K562 (cell line): ENCODE measurements around the gene CRIM1. TPM values are rescaled to one million over a fixed set of nuclear protein-coding genes. Genes with fewer than 3 reads are reported as not detected.
"Not testable (repeated sequence)": the region's sequence is repeated elsewhere in the genome, so short reads cannot be mapped to it uniquely, and the experiment has no call there.

ENCODE experiments used
- ATAC-seq: fragments of 200-7000 bp; cut with Tn5 transposase; 3 replicates; pipeline ENCODE4 v1.9.1; 2020; ENCODE audit warnings: moderate library complexity
- BruUV-seq: library from RNA; stranded (reverse); fragments of 400-500 nt; replicated peaks from 2 replicates; lab custom pipeline; 2021; lab: Mats Ljungman, UMichigan
- CTCF ChIA-PET: fragments of 300-600 bp; formaldehyde crosslinking; extraction: SDS; loops from one replicate; lab custom pipeline; 2021; ENCODE audit warnings: low intra/inter-chr PET ratio; lab: Yijun Ruan, JAX
- POLR2A ChIA-PET: fragments of 300-600, 350-650 bp; sonication (Branson Sonifier 250); formaldehyde crosslinking; extraction: SDS; loops from one replicate; lab custom pipeline; 2021; ENCODE audit warnings: antibody characterized with exemption, inconsistent platforms; lab: Yijun Ruan, JAX
- DNase-seq, 4 experiments: peaks; one replicate each; pipeline versions ENCODE4 v3.0.0 to v3.0.0-alpha.2; 2011 to 2018; ENCODE audit warnings: low spot score in 3 of 4, mixed read lengths in 3 of 4; ENCODE audit errors: extremely low read depth in 1 of 4
- FAIRE-seq: peaks from 2 replicates; lab custom pipeline; 2011; peaks lifted over from hg19 to GRCh38; lab: Jason Lieb, UNC
- H2AFZ ChIP-seq: 2 replicates; pipeline ENCODE4 v1.6.0; 2011; ENCODE audit warnings: low read depth, low read length, control low read depth, inconsistent platforms
- H3K27ac ChIP-seq: fragments of 200-600 bp; 3 replicates; pipeline ENCODE4 v1.8.0; 2011; ENCODE audit warnings: low read depth, mild to moderate bottlenecking, control low read depth, inconsistent platforms, low read length, moderate library complexity, mixed read lengths; ENCODE audit errors: extremely low read depth
- H3K27me3 ChIP-seq, 2 experiments: fragments of 300-600 bp in 1 of 2; 2 replicates in 1 of 2; 3 replicates in 1 of 2; pipeline versions ENCODE4 v1.6.0 to v1.8.0; 2011; ENCODE audit warnings: inconsistent platforms in 2 of 2, low read length in 2 of 2, mild to moderate bottlenecking in 1 of 2, mixed read lengths in 1 of 2, moderate library complexity in 1 of 2; ENCODE audit not compliant: control insufficient read depth in 2 of 2, insufficient read depth in 2 of 2
- H3K36me3 ChIP-seq: fragments of 300-600 bp; 3 replicates; pipeline ENCODE4 v1.8.0; 2011; ENCODE audit warnings: mild to moderate bottlenecking, low read length, inconsistent platforms; ENCODE audit not compliant: control insufficient read depth, insufficient read depth
- H3K4me1 ChIP-seq, 2 experiments: fragments of 200-600 bp in 1 of 2; replicated peaks in 1 of 2; 2 replicates in 1 of 2; 3 replicates in 1 of 2; pipeline versions ENCODE4 v1.5.1 to v1.8.0; 2011; ENCODE audit warnings: inconsistent platforms in 2 of 2, low read length in 2 of 2, mild to moderate bottlenecking in 1 of 2, mixed read lengths in 1 of 2, moderate library complexity in 1 of 2; ENCODE audit not compliant: control insufficient read depth in 2 of 2, insufficient read depth in 2 of 2
- H3K4me2 ChIP-seq: 2 replicates; pipeline ENCODE4 v1.6.1; 2011; ENCODE audit warnings: low read length, control low read depth, inconsistent platforms, mixed read lengths; ENCODE audit not compliant: insufficient read depth
- H3K4me3 ChIP-seq: fragments of 200-600 bp; sonication (generic), shearing (Covaris generic); 2 replicates; pipeline ENCODE4 v1.5.1; 2016; ENCODE audit warnings: control low read depth, inconsistent platforms
- H3K79me2 ChIP-seq: fragments of 200-600 bp; 3 replicates; pipeline ENCODE4 v1.8.0; 2011; ENCODE audit warnings: low read length, inconsistent platforms; ENCODE audit not compliant: control insufficient read depth, insufficient read depth
- H3K9ac ChIP-seq, 2 experiments: 2 replicates each; pipeline versions ENCODE4 v1.6.0 to v1.6.1; 2011; ENCODE audit warnings: low read depth in 2 of 2, low read length in 2 of 2, control low read depth in 1 of 2, inconsistent platforms in 1 of 2, mild to moderate bottlenecking in 1 of 2, mixed read lengths in 1 of 2; ENCODE audit not compliant: insufficient read depth in 1 of 2
- H3K9me1 ChIP-seq: one replicate; pipeline ENCODE4 v1.6.0; 2011; ENCODE audit warnings: inconsistent platforms, mild to moderate bottlenecking, low read length, moderate library complexity; ENCODE audit not compliant: control insufficient read depth, insufficient read depth
- H3K9me3 ChIP-seq: replicated peaks from 2 replicates; pipeline ENCODE4 v1.5.1; 2011; ENCODE audit warnings: low read depth, low read length, inconsistent platforms; ENCODE audit not compliant: control insufficient read depth, insufficient read depth
- H4K20me1 ChIP-seq: replicated peaks from 2 replicates; pipeline ENCODE4 v1.6.1; 2011; ENCODE audit warnings: low read length, inconsistent platforms, mixed read lengths; ENCODE audit not compliant: control insufficient read depth, insufficient read depth
- BDP1 ChIP-seq: IDR thresholded peaks from 3 replicates; pipeline ENCODE4 v1.6.1; 2011; ENCODE audit not compliant: insufficient read length, insufficient read depth
- GATAD2B ChIP-seq: fragments of 450-650 bp; IDR thresholded peaks from 2 replicates; pipeline ENCODE4 v1.6.1; 2017; ENCODE audit warnings: mild to moderate bottlenecking, borderline replicate concordance
- HMGN3 ChIP-seq: IDR thresholded peaks from 2 replicates; pipeline ENCODE4 v1.6.1; 2011; ENCODE audit warnings: borderline replicate concordance, low read depth, mild to moderate bottlenecking, mixed read lengths, low read length; ENCODE audit not compliant: insufficient read length; ENCODE audit errors: extremely low read depth
- MECOM ChIP-seq: fragments of 250-450 bp; sonication (Bioruptor Pico); IDR thresholded peaks from 2 replicates; pipeline ENCODE4 v1.8.0; 2022; ENCODE audit warnings: inconsistent platforms
- NFE2L1 ChIP-seq: fragments of 450-650 bp; IDR thresholded peaks from 2 replicates; pipeline ENCODE4 v1.6.1; 2016; ENCODE audit warnings: missing genetic modification characterization, low read depth, mild to moderate bottlenecking, missing compliant biosample characterization, moderate library complexity, borderline replicate concordance
- NR2F6 ChIP-seq: fragments of 450-650 bp; formaldehyde crosslinking; IDR thresholded peaks from 2 replicates; pipeline ENCODE4 v1.4.0; 2020; ENCODE audit warnings: mild to moderate bottlenecking
- PRMT5 ChIP-seq: sonication (generic); formaldehyde crosslinking; IDR thresholded peaks from 2 replicates; pipeline ENCODE4 v1.5.0; 2020; ENCODE audit warnings: missing genetic modification reagents
- RAD21 ChIP-seq, 2 experiments: fragments of 250-450 bp in 1 of 2; fragments of 450-650 bp in 1 of 2; sonication (Bioruptor Pico) in 1 of 2; formaldehyde crosslinking in 1 of 2; IDR thresholded peaks in 1 of 2; conservative IDR thresholded peaks in 1 of 2; 2 replicates each; pipeline versions ENCODE4 v1.4.0 to v1.8.0; 2020 to 2022; ENCODE audit warnings: mild to moderate bottlenecking in 2 of 2, moderate library complexity in 1 of 2
- RB1 ChIP-seq: fragments of 450-650 bp; IDR thresholded peaks from 2 replicates; pipeline ENCODE4 v1.6.1; 2017; ENCODE audit warnings: low read depth, mild to moderate bottlenecking
- TGIF2 ChIP-seq: sonication (generic); formaldehyde crosslinking; IDR thresholded peaks from 2 replicates; pipeline ENCODE4 v1.8.1; 2022; ENCODE audit warnings: mild to moderate bottlenecking, missing genetic modification reagents, moderate library complexity
- XRCC4 ChIP-seq: IDR thresholded peaks from one replicate; pipeline ENCODE4 v1.6.1; 2011; ENCODE audit not compliant: insufficient read depth, insufficient read length; ENCODE audit errors: extremely low read depth
- ZNF174 ChIP-seq: fragments of 250-450 bp; sonication (Bioruptor Pico); IDR thresholded peaks from 2 replicates; pipeline ENCODE4 v1.4.0; 2020; ENCODE audit warnings: mild to moderate bottlenecking
- ZNF232 ChIP-seq: sonication (generic); formaldehyde crosslinking; IDR thresholded peaks from 2 replicates; pipeline ENCODE4 v1.8.0; 2022; ENCODE audit warnings: mild to moderate bottlenecking, missing genetic modification reagents
- ZNF263 ChIP-seq: sonication (generic); formaldehyde crosslinking; IDR thresholded peaks from 2 replicates; pipeline ENCODE4 v1.8.0; 2022; ENCODE audit warnings: mild to moderate bottlenecking, missing genetic modification reagents, borderline replicate concordance
- WGBS: fragments of 100-300 bp; shearing (Covaris generic); methylation state at CpG from one replicate; pipeline ENCODE4 v1.1.6; 2016; ENCODE audit warnings: low coverage, mixed read lengths; ENCODE audit not compliant: insufficient coverage; ENCODE audit errors: missing lambda C conversion rate; 5-methylcytosine and 5-hydroxymethylcytosine counted together
- in situ Hi-C: fragments of 300-500 bp; cut with MboI; formaldehyde crosslinking; loops from 4 replicates; pipeline ENCODE4 v1.15.0; 2018; ENCODE audit warnings: inconsistent platforms, mixed read lengths
- intact Hi-C: fragments of 100-400 bp; cut with micrococcal nuclease; formaldehyde crosslinking; loops from 2 replicates; pipeline ENCODE4 v1.14.2; 2022
- polyA plus RNA-seq, 8 experiments: library from polyadenylated mRNA; depleted of rRNA in 4 of 8; stranded (reverse) in 5 of 8; unstranded in 3 of 8; fragments of >200 nt; fragmentation: Nextera tagmentation in 2 of 8; fragmentation: Illumina TruSeq in 1 of 8; extraction: Ambion mirVana in 2 of 8; extraction: Trizol in 1 of 8; gene quantifications; 2 replicates each; pipeline versions ENCODE4 v1.2.1 to v1.2.3, GENCODE V29; 2011 to 2014; ENCODE audit warnings: inconsistent platforms in 1 of 8, missing spikeins in 1 of 8
- total RNA-seq, 7 experiments: library from RNA; depleted of rRNA in 6 of 7; stranded (reverse); fragments of >200 nt in 6 of 7; fragmentation: Illumina TruSeq in 2 of 7; extraction: Trizol in 2 of 7; gene quantifications; 2 replicates each; pipeline versions ENCODE4 v1.2.1 to v1.2.3, GENCODE V29; 2011 to 2021; ENCODE audit warnings: low replicate concordance in 1 of 7
- TF ChIP-seq, protein P1 (sequence below): IDR thresholded peaks from 2 replicates; pipeline ENCODE4 v1.6.1; 2014; ENCODE audit warnings: antibody characterized with exemption
- TF ChIP-seq, protein P2 (sequence below): fragments of 450-650 bp; formaldehyde crosslinking; IDR thresholded peaks from 2 replicates; pipeline ENCODE4 v1.4.0; 2020; ENCODE audit warnings: mild to moderate bottlenecking, moderate library complexity

CRIM1 gene
- total and polyA plus RNA-seq, 9 of the 15 experiments (the other 6 are each of a cell fraction or from before 2014, with no cell fraction given), result 0.01 to 0.36 (median 0.06) TPM; not detected in 1

DNA sequence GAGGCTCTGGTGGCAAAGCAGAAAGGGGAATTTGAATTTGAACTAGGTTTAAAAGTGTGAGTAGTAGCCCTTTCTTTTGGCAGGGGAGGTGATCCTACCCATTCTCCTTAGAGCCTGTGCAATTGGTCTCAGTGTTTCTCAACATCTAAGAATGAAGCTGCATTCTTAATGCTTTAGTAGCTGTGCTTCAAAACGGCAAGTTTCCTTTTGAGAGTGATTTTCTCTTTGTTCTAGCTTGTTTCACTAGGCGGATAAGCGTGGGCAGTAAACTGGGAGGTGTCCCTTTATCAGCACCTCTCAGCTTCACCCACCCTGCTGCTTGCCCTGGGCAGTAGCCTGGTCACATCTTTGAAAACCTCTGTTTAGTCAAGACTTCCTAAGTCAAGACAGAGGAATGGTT lies 6.7 kb downstream of the CRIM1 start:
- Histone ChIP-seq H3K9me1 (no peaks in the 10 kb centered on the region), H3K27ac (no peak overlapping the region), H4K20me1 (no peaks in the 10 kb centered on the region), H3K27me3 (peaks cover 3 to 5% of the 10 kb centered on the region in 2 experiments; a peak in 3 of 5 replicates), H3K4me1 (no peaks in the 10 kb centered on the region), H3K4me3 (no peak overlapping the region), H3K9ac (no peak overlapping the region), H3K79me2 (no peaks in the 10 kb centered on the region)
- no peak for FAIRE-seq
- in situ Hi-C loops, result no loop called here
- no TSS peak for BruUV-seq
- DNase-seq, result no peak
- ATAC-seq, result no peak
- CTCF ChIA-PET, result no interaction called here
- no peak for TF ChIP-seq ZNF263 (CRISPR knock-in tag)
- TF ChIP-seq NFE2L1 (tag), result no peak
- TF ChIP-seq PRMT5 (CRISPR knock-in tag), result no peak
- TF ChIP-seq BDP1, result no peak
- no peak for TF ChIP-seq HMGN3
- TF ChIP-seq GATAD2B, result no peak
- no peak for TF ChIP-seq XRCC4
- TF ChIP-seq ZNF232 (CRISPR knock-in tag), result no peak
- no peak for TF ChIP-seq RB1
- no peak for TF ChIP-seq RAD21 (CRISPR knock-in tag; conservative IDR thresholded peaks at IDR 0.05 in 1 of 2, IDR thresholded peaks at IDR 0.05 in 1 of 2)
- TF ChIP-seq TGIF2 (CRISPR knock-in tag), result no peak
- no peak for TF ChIP-seq NR2F6 (CRISPR knock-in tag)
- TF ChIP-seq ZNF174 (CRISPR knock-in tag), result no peak
- TF ChIP-seq, protein P1, sequence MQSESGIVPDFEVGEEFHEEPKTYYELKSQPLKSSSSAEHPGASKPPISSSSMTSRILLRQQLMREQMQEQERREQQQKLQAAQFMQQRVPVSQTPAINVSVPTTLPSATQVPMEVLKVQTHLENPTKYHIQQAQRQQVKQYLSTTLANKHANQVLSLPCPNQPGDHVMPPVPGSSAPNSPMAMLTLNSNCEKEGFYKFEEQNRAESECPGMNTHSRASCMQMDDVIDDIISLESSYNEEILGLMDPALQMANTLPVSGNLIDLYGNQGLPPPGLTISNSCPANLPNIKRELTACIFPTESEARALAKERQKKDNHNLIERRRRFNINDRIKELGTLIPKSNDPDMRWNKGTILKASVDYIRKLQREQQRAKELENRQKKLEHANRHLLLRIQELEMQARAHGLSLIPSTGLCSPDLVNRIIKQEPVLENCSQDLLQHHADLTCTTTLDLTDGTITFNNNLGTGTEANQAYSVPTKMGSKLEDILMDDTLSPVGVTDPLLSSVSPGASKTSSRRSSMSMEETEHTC, result no peak
- TF ChIP-seq MECOM (CRISPR knock-in tag), result no peak
- TF ChIP-seq, protein P2, sequence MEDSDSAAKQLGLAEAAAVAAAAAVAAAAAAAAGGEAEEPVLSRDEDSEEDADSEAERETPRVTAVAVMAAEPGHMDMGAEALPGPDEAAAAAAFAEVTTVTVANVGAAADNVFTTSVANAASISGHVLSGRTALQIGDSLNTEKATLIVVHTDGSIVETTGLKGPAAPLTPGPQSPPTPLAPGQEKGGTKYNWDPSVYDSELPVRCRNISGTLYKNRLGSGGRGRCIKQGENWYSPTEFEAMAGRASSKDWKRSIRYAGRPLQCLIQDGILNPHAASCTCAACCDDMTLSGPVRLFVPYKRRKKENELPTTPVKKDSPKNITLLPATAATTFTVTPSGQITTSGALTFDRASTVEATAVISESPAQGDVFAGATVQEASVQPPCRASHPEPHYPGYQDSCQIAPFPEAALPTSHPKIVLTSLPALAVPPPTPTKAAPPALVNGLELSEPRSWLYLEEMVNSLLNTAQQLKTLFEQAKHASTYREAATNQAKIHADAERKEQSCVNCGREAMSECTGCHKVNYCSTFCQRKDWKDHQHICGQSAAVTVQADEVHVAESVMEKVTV (CRISPR knock-in tag), result no peak
- TF ChIP-seq, all 486 proteins: peak for 0
- H3K36me3 ChIP-seq, result no peaks in the 10 kb centered on the region
- intact Hi-C loops, result no loop called here
- POLR2A ChIA-PET, result no interaction called here
- H2AFZ ChIP-seq, result no peak overlapping the region
- no peaks in the 10 kb centered on the region for H3K9me3 ChIP-seq
- no peak overlapping the region for H3K4me2 ChIP-seq
- 0% methylated on average over 3 of the region's 3 CpGs for WGBS

GRCh38 chr2:36363085-36363484 lies 7.5 kb downstream of the CRIM1 start:
- H3K36me3 ChIP-seq, H3K4me2 ChIP-seq, CTCF ChIA-PET: not testable (repeated sequence)

More at GRCh38 chr2:36363085-36363484, 7.5 kb downstream of the CRIM1 start:
- H3K9me1 ChIP-seq, ATAC-seq, H4K20me1 ChIP-seq, H2AFZ ChIP-seq, DNase-seq, intact Hi-C loops, H3K79me2 ChIP-seq, H3K27me3 ChIP-seq, BruUV-seq, H3K9me3 ChIP-seq, H3K4me3 ChIP-seq, in situ Hi-C loops, POLR2A ChIA-PET, H3K27ac ChIP-seq, H3K4me1 ChIP-seq, H3K9ac ChIP-seq, FAIRE-seq: not testable (repeated sequence)
- WGBS, result no CpG with 5 or more reads among the region's 2 CpGs
